Lower leg skin (tissue), 3 donors: ENCODE measurements around the gene ERN1.

ENCODE experiments used
- CTCF ChIP-seq, 3 donors: fragments of 450-650 bp; IDR thresholded peaks; one replicate each; pipeline ENCODE4 v1.5.1; 2016; ENCODE audit warnings: antibody characterized with exemption in 3 of 3, mild to moderate bottlenecking in 3 of 3, moderate library complexity in 2 of 3
- POLR2A ChIP-seq, 2 donors: fragments of 450-650 bp; IDR thresholded peaks; one replicate each; pipeline ENCODE4 v1.6.1; 2016 to 2017; ENCODE audit warnings: antibody characterized with exemption in 2 of 2, mild to moderate bottlenecking in 1 of 2, moderate library complexity in 1 of 2

- TF ChIP-seq POLR2A (IDR thresholded peaks at IDR 0.05) (no peak), CTCF (IDR thresholded peaks at IDR 0.05) (no peak)
Observed at GRCh38 chr17:64145375-64145750, 15.4 kb upstream of the ERN1 start.
